OCI-LY1 (cell line): ENCODE data around the gene RYK.

Experiments used
- H2AFZ ChIP-seq: fragments of 200-600 bp; sonication (generic), shearing (Covaris generic); 2 replicates; pipeline ENCODE4 v1.6.0; 2014; ENCODE audit warnings: antibody characterized with exemption, mild to moderate bottlenecking, low read length
- H3F3A ChIP-seq: fragments of 200-600 bp; sonication (generic), shearing (Covaris generic); 2 replicates; pipeline ENCODE4 v1.6.0; 2014; ENCODE audit warnings: mild to moderate bottlenecking, antibody characterized with exemption, low read length, moderate library complexity; ENCODE audit not compliant: insufficient read depth
- H3K27ac ChIP-seq: fragments of 200-600 bp; sonication (generic); 2 replicates; pipeline ENCODE4 v1.5.1; 2014; ENCODE audit warnings: low read length, mixed run types, mild to moderate bottlenecking, low read depth; ENCODE audit not compliant: poor library complexity, severe bottlenecking
- H3K27me3 ChIP-seq: fragments of 200-600 bp; sonication (generic); 2 replicates; pipeline ENCODE4 v1.6.0; 2014; ENCODE audit warnings: antibody characterized with exemption, mild to moderate bottlenecking, low read length, moderate library complexity; ENCODE audit not compliant: insufficient read depth
- H3K36me3 ChIP-seq: fragments of 200-600 bp; sonication (generic); 2 replicates; pipeline ENCODE4 v1.6.1; 2014; ENCODE audit warnings: mild to moderate bottlenecking, antibody characterized with exemption, low read length, moderate library complexity, mixed read lengths; ENCODE audit not compliant: insufficient read depth
- H3K4me1 ChIP-seq: fragments of 200-600 bp; sonication (generic); 2 replicates; pipeline ENCODE4 v1.5.1; 2014; ENCODE audit warnings: mild to moderate bottlenecking, low read length, moderate library complexity; ENCODE audit not compliant: insufficient read depth, severe bottlenecking
- H3K4me2 ChIP-seq: fragments of 200-600 bp; sonication (generic), shearing (Covaris generic); 2 replicates; pipeline ENCODE4 v1.6.1; 2014; ENCODE audit warnings: low read length
- H3K4me3 ChIP-seq: fragments of 200-600 bp; sonication (generic); 2 replicates; pipeline ENCODE4 v1.5.1; 2014; ENCODE audit warnings: low read length, low read depth, mild to moderate bottlenecking, mixed read lengths; ENCODE audit not compliant: poor library complexity, severe bottlenecking
- H3K79me2 ChIP-seq: fragments of 200-600 bp; shearing (Covaris generic); 2 replicates; pipeline ENCODE4 v1.6.1; 2016; ENCODE audit warnings: mixed run types, low read length, mixed read lengths; ENCODE audit not compliant: insufficient read depth
- H3K9ac ChIP-seq: fragments of 200-600 bp; sonication (generic), shearing (Covaris generic); 2 replicates; pipeline ENCODE4 v1.6.1; 2014; ENCODE audit warnings: mild to moderate bottlenecking, low read length, mixed read lengths
- H3K9me2 ChIP-seq: fragments of 200-600 bp; sonication (generic), shearing (Covaris generic); 2 replicates; pipeline ENCODE4 v1.6.1; 2014; ENCODE audit warnings: low read depth, mild to moderate bottlenecking, low read length, mixed read lengths
- H3K9me3 ChIP-seq: fragments of 200-600 bp; shearing (Covaris generic); 2 replicates; pipeline ENCODE4 v1.6.1; 2014; ENCODE audit warnings: low read length, mixed read lengths
- H4K20me1 ChIP-seq: fragments of 200-600 bp; sonication (generic), shearing (Covaris generic); 2 replicates; pipeline ENCODE4 v1.6.0; 2016; ENCODE audit warnings: mild to moderate bottlenecking, low read length; ENCODE audit not compliant: insufficient read depth
- CTCF ChIP-seq: fragments of 200-600 bp; sonication (generic), shearing (Covaris generic); IDR thresholded peaks from 2 replicates; pipeline ENCODE4 v1.5.1; 2017; ENCODE audit warnings: mild to moderate bottlenecking, antibody characterized with exemption, low read length, moderate library complexity, mixed read lengths
- EZH2 ChIP-seq: fragments of 200-600 bp; sonication (generic), shearing (Covaris generic); IDR thresholded peaks from 2 replicates; pipeline ENCODE4 v1.8.0; 2017; ENCODE audit warnings: borderline replicate concordance, mixed run types, mild to moderate bottlenecking, antibody characterized with exemption, low read length, moderate library complexity, mixed read lengths

The RYK gene

GRCh38 chr3:134110963-134111362 is 139.7 kb downstream of the RYK start:
- no peaks in the 10 kb centered on the region for H3K27me3 ChIP-seq
- H3F3A ChIP-seq: no peaks in the 10 kb centered on the region
- no peak overlapping the region for H3K27ac ChIP-seq
- no peaks in the 10 kb centered on the region for H3K79me2 ChIP-seq
- no peak overlapping the region for H3K4me2 ChIP-seq
- H3K36me3 ChIP-seq: no peaks in the 10 kb centered on the region
- no peaks in the 10 kb centered on the region for H3K9me3 ChIP-seq
- TF ChIP-seq EZH2 (no peak), CTCF (no peak)
- H3K9ac ChIP-seq: no peak overlapping the region
- H2AFZ ChIP-seq: no peak overlapping the region
- no peaks in the 10 kb centered on the region for H3K4me1 ChIP-seq
- no peaks in the 10 kb centered on the region for H3K9me2 ChIP-seq
- H3K4me3 ChIP-seq: no peak overlapping the region
- H4K20me1 ChIP-seq: no peaks in the 10 kb centered on the region
